NB4 (cell line): ENCODE results near the gene EXOC4.

ENCODE experiments used
- DNase-seq: peaks from one replicate; pipeline ENCODE4 v3.0.0; 2010; ENCODE audit warnings: low read depth
- H3K4me3 ChIP-seq: one replicate; pipeline ENCODE4 v1.5.1; 2011; ENCODE audit warnings: mild to moderate bottlenecking, low read depth, low read length, moderate library complexity
- CTCF ChIP-seq: IDR thresholded peaks from one replicate; pipeline ENCODE4 v1.5.1; 2012; ENCODE audit warnings: low read depth, low read length
- MYC ChIP-seq: IDR thresholded peaks from 2 replicates; pipeline ENCODE4 v1.6.1; 2011; ENCODE audit warnings: low read depth, low read length
- POLR2A ChIP-seq: IDR thresholded peaks from 2 replicates; pipeline ENCODE4 v1.6.1; 2011; ENCODE audit warnings: mild to moderate bottlenecking; ENCODE audit not compliant: insufficient read length; ENCODE audit errors: extremely low read depth
- TF ChIP-seq, protein P1 (sequence below): IDR thresholded peaks from 2 replicates; pipeline ENCODE4 v1.6.1; 2011; ENCODE audit warnings: low read depth, low read length

EXOC4 gene

DNA sequence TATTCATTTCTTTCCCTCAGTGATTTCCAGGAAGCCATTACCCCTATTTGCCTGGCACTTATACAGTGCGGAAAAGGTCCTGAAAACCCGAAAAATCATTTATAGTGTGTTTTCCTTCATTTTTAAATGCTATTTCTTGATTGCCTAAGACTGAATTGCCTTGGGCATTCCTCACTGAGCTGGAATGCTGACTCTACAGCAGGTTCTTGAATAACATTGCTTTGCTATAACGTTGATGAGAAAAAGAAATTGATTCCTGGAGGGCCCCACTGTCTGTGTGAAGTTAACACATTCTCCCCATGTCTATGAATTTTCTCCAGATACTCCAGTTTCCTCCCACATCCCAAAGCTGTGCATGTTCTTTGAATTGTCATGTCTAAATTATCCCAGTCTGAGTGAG, 308.5 kb downstream of the EXOC4 start:
- H3K4me3 ChIP-seq = no peak overlapping the region
- TF ChIP-seq MYC = no peak
- TF ChIP-seq POLR2A = no peak
- TF ChIP-seq, protein P1, sequence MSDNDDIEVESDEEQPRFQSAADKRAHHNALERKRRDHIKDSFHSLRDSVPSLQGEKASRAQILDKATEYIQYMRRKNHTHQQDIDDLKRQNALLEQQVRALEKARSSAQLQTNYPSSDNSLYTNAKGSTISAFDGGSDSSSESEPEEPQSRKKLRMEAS = no peak
- no peak for TF ChIP-seq CTCF
- DNase-seq = no peak

GRCh38 chr7:133562621-133563020, 309.7 kb downstream of the EXOC4 start:
- TF ChIP-seq POLR2A (no peak), MYC (no peak), CTCF (no peak)
- TF ChIP-seq, protein P1 = no peak
- DNase-seq = no peak
- H3K4me3 ChIP-seq = no peak overlapping the region

DNA sequence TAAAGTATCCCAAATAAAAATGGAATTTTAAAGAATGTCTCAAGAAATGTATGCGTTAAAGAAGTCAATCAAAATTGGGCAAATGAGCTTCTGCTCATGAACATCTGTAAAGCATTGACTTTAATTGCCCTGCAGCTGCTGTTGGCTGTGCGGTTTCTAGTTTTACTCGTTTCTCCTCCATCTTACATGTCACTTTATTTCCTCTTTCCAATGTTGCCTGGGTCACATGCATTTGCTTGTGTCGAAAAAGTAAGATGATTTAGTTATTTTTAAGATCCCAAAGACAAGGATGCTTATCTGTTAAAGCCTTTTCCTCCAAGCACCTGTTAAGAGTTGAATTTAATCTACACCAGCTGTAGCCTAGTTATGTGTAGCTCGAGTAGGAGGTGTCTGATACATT, 310.4 kb downstream of the EXOC4 start:
- H3K4me3 ChIP-seq = no peak overlapping the region
- TF ChIP-seq CTCF (no peak), POLR2A (no peak), MYC (no peak)
- TF ChIP-seq, protein P1 = no peak
- no peak for DNase-seq

DNA sequence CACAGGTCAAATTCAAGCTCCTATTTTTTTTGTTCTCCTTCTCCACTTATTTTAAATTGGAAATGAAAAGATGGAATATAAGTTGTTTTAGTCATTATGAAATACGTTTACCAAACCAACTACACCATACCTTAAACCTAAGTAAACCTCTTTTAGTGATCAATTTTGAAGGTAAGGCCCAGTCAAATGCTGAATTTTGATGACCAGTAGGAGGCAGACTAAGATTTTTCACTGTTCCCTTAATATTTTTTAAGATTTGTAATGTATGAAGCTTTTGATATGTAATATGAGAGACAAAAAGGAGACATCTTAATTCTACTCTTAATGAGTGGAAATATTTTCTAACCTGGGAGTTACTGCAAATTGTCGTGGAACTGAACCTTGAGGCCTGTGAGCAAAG, 311.6 kb downstream of the EXOC4 start:
- TF ChIP-seq POLR2A = no peak
- TF ChIP-seq MYC = no peak
- TF ChIP-seq, protein P1 = no peak
- TF ChIP-seq CTCF = no peak
- no peak overlapping the region for H3K4me3 ChIP-seq
- DNase-seq = no peak

DNA sequence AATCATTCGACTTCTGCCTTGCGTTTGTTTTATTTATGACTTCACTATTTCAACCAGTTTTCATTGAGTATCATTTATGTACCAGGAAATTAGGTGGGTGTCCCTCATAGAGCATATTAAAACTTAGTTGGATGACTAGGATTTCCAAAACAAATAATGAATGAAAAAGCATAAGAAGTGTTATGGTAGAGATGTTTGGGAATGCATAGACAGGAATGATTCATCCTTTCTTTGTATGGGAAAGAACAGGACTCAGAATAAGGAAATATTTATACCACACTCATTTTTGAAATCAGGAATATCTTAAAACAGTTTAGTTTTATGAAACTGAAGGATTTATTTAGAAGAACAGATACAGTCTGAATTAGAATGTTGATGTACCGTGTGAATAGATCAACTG, 315.7 kb downstream of the EXOC4 start:
- H3K4me3 ChIP-seq = no peak overlapping the region
- TF ChIP-seq POLR2A (no peak), MYC (no peak), CTCF (no peak)
- TF ChIP-seq, protein P1 = no peak
- DNase-seq = no peak

GRCh38 chr7:133570321-133570720, 317.4 kb downstream of the EXOC4 start:
- DNase-seq = no peak
- no peak for TF ChIP-seq MYC
- no peak for TF ChIP-seq POLR2A
- no peak for TF ChIP-seq CTCF
- TF ChIP-seq, protein P1 = no peak
- H3K4me3 ChIP-seq = no peak overlapping the region
